Cardiac muscle cell (in vitro differentiated cells and primary cell): ENCODE measurements around the gene CACNA2D4. TPM values are rescaled to one million over a fixed set of nuclear protein-coding genes. Genes with fewer than 3 reads are reported as not detected.
"Not testable (repeated sequence)": the region's sequence is repeated elsewhere in the genome, so short reads cannot be mapped to it uniquely, and the experiment has no call there.

Experiments used
- DNase-seq, 2 donors: peaks; one replicate each; pipeline versions ENCODE4 v3.0.0 to v3.0.0-alpha.2; 2010 to 2017; ENCODE audit warnings: low read depth in 1 of 2, low spot score in 1 of 2
- H3K27ac ChIP-seq: fragments of 200-600 bp; sonication (generic); 2 replicates; pipeline ENCODE4 v1.5.1; 2016
- H3K27me3 ChIP-seq: fragments of 200-600 bp; sonication (generic); 2 replicates; pipeline ENCODE4 v1.6.0; 2016; ENCODE audit warnings: control low read depth
- H3K36me3 ChIP-seq: fragments of 200-600 bp; sonication (generic); 2 replicates; pipeline ENCODE4 v1.5.1; 2016; ENCODE audit warnings: control low read depth
- H3K4me1 ChIP-seq: fragments of 200-600 bp; sonication (generic); 2 replicates; pipeline ENCODE4 v1.8.1; 2017; ENCODE audit warnings: low read depth, mild to moderate bottlenecking, mixed run types
- H3K4me3 ChIP-seq: fragments of 200-600 bp; sonication (generic); 2 replicates; pipeline ENCODE4 v1.5.1; 2016; ENCODE audit warnings: mild to moderate bottlenecking
- H3K9me3 ChIP-seq: fragments of 200-600 bp; sonication (generic); 2 replicates; pipeline ENCODE4 v1.5.1; 2017; ENCODE audit warnings: low read depth, mild to moderate bottlenecking, control low read depth
- polyA plus RNA-seq: library from polyadenylated mRNA; unstranded; fragments of >200 nt; fragmentation: Nextera tagmentation; extraction: Ambion mirVana; gene quantifications from 2 replicates; pipeline ENCODE4 v1.2.1, GENCODE V29; 2016
- total RNA-seq: library from RNA; depleted of rRNA; stranded (reverse); fragments of >200 nt; gene quantifications from 2 replicates; pipeline ENCODE4 v1.2.3, GENCODE V29; 2016
- TF ChIP-seq, protein P1 (sequence below): IDR thresholded peaks from 2 replicates; pipeline ENCODE4 v1.5.1; 2012; ENCODE audit warnings: low read depth, mild to moderate bottlenecking, low read length

CACNA2D4 gene
- total and polyA plus RNA-seq, 2 experiments from 2014 or later = 0.39 to 1.3 TPM

DNA sequence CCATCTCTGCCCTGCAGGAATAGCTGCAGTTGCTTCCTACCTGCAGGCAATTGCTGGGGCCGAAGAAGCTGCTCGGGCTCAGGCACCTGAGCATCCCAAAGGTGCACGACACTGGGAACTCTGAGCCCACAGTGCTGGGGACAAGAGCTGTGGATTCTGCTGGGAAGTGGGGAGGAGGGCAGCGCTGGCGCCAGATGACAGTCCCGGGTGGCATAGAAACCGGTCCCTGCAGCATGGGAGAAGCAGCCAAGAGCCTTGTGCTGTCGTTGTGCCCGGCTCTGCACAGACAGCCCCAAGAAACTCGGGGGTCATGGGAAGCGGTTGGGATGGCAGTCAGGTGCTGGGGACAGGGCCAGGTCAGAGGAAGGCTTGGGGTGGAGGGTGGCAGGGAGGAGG, 97.6 kb downstream of the CACNA2D4 start:
- Histone ChIP-seq H3K4me1 (peaks cover 11% of the 10 kb centered on the region), H3K4me3 (no peak overlapping the region), H3K9me3 (no peaks in the 10 kb centered on the region), H3K27me3 (peaks cover 41% of the 10 kb centered on the region), H3K36me3 (no peaks in the 10 kb centered on the region), H3K27ac (no peak overlapping the region)
- TF ChIP-seq, protein P1, sequence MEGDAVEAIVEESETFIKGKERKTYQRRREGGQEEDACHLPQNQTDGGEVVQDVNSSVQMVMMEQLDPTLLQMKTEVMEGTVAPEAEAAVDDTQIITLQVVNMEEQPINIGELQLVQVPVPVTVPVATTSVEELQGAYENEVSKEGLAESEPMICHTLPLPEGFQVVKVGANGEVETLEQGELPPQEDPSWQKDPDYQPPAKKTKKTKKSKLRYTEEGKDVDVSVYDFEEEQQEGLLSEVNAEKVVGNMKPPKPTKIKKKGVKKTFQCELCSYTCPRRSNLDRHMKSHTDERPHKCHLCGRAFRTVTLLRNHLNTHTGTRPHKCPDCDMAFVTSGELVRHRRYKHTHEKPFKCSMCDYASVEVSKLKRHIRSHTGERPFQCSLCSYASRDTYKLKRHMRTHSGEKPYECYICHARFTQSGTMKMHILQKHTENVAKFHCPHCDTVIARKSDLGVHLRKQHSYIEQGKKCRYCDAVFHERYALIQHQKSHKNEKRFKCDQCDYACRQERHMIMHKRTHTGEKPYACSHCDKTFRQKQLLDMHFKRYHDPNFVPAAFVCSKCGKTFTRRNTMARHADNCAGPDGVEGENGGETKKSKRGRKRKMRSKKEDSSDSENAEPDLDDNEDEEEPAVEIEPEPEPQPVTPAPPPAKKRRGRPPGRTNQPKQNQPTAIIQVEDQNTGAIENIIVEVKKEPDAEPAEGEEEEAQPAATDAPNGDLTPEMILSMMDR = no peak
- no peak for DNase-seq

DNA sequence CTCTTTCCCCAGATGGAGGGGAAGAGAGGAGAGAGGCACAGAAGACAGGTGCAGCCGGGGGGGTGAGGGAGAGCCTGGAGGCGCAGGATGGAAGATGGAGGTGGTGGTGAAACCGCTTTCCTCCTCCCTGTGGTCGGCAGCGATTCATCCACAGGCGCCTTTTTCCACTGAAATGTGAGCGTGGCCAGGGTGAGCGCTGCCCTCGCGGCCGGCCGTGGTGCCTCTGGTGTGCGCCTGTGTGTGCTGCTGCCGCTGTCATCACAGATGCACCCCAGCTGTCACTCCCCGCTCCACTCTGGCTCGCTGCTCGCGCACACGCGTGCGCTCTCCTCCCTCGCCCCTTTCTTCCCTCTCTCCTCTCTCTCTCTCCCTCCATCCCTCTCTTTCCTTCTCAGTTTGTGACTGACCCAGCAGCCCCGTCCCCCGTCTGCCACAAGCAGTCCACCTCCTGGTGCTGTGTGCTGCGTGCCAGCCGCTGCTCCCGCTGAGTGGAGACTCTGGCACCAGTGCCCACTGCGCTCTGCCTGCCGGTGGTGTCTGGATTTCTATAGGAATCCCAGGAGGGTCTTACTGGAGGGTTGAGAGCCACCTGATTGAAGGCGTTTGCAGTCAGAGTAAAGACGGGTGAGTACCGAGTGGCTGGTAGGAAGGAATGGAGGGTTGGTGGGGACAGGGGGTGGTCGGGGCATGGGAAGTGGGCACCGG, 98.1 kb downstream of the CACNA2D4 start, which contains the start of gene LRTM2:
LRTM2 (plus strand) TSS at position 375 of the 705 bp plus-strand sequence. CDS start 7,584 bp downstream, outside the sequence.
- peaks cover 41% of the 10 kb centered on the region for H3K27me3 ChIP-seq
- no peaks in the 10 kb centered on the region for H3K36me3 ChIP-seq
- TF ChIP-seq, protein P1 = no peak
- no peak within 1 kb of the TSS for H3K27ac ChIP-seq
- no peak for DNase-seq
- H3K4me3 ChIP-seq = no peak within 1 kb of the TSS
- no peaks in the 10 kb centered on the region for H3K9me3 ChIP-seq
- H3K4me1 ChIP-seq = peaks cover 11% of the 10 kb centered on the region

DNA sequence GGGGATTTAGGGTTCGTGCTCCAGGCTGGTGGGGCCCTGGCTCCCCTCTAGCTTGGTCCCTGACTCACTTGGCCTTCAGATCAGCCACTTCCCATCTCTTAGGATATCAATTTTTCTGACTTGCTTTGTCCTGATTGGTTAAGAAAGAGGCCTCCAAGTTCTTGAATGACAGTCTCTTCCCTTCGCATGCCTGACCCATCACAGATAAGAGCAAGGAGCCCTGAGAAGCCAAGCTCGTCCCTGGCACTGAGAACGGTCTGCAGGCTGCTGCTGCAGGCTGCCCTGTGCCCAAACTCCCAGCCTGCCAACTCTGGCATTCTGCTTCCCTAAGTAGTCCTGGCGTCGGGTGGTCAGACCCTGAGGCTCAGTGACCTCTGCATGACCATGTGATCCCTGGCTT, 98.9 kb downstream of the CACNA2D4 start:
- no peaks in the 10 kb centered on the region for H3K36me3 ChIP-seq
- no peaks in the 10 kb centered on the region for H3K9me3 ChIP-seq
- no peak overlapping the region for H3K27ac ChIP-seq
- DNase-seq = no peak
- TF ChIP-seq, protein P1 = no peak
- no peak overlapping the region for H3K4me3 ChIP-seq
- H3K4me1 ChIP-seq = peaks cover 11% of the 10 kb centered on the region
- peaks cover 41% of the 10 kb centered on the region for H3K27me3 ChIP-seq

DNA sequence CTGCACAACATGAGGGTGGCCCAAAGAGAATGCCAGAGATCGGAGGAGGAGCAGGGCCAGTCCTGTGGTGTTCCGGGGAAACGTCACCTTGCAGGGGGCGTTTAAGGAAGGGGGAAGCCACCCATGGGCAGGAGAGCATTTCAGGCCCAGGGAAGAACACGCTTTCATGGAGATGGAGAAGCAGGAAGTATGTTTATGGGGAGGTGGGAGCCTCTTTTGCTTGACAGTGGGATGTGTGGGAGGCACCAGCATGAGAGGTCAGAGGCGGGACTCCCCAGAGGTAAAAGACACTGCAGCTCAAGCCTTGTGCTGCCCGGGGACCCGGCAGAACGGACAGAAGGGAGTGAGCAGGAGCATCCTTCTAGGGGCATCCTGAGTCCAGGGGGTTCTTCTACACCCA, 99.4 kb downstream of the CACNA2D4 start:
- H3K36me3 ChIP-seq = no peaks in the 10 kb centered on the region
- TF ChIP-seq, protein P1 = no peak
- no peak overlapping the region for H3K27ac ChIP-seq
- H3K9me3 ChIP-seq = no peaks in the 10 kb centered on the region
- DNase-seq = no peak
- no peak overlapping the region for H3K4me3 ChIP-seq
- peaks cover 41% of the 10 kb centered on the region for H3K27me3 ChIP-seq
- peaks cover 11% of the 10 kb centered on the region for H3K4me1 ChIP-seq

DNA sequence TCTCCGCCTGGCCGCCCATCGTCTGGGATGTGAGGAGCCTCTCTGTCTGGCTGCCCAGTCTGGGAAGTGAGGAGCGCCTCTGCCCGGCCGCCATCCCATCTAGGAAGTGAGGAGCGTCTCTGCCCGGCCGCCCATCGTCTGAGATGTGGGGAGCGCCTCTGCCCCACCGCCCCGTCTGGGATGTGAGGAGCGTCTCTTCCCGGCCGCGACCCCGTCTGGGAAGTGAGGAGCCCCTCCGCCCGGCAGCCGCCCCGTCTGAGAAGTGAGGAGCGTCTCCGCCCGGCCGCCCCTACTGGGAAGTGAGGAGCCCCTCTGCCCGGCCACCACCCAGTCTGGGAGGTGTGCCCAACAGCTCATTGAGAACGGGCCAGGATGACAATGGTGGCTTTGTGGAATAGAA, 100.5 kb downstream of the CACNA2D4 start:
- not testable (repeated sequence) for DNase-seq, H3K4me3 ChIP-seq, H3K36me3 ChIP-seq, H3K27ac ChIP-seq, H3K9me3 ChIP-seq
- H3K4me1 ChIP-seq = peaks cover 11% of the 10 kb centered on the region
- peaks cover 36% of the 10 kb centered on the region for H3K27me3 ChIP-seq

DNA sequence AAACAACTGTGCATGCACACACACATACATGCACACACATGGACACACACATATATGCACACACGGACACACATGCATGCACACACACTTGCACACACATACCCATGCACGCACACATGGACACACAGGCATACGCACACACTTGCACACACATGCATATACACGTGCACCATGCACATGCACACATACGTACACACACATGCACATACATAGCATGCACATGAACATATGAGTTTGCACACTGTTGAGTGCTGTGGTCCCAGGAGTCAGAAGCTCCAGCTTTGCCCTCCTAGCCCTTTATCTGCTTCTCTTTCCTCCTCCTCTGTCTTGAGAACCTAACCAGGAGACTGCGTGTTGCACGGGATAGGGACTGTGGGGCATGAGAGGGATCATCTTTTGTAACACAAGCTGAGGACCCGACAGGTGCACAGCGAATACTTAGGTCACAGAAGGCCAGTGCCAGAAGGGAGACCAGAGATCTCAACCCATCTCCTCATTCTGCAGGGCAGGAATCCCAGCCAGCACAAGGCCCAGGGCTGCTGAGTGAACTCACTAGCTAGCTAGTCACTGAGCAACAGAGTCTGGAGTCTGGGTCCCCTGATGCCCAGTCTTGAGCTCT, 101.6 kb downstream of the CACNA2D4 start:
- TF ChIP-seq, protein P1 = no peak
- Histone ChIP-seq H3K4me3 (no peak overlapping the region), H3K4me1 (peaks cover 11% of the 10 kb centered on the region), H3K27me3 (peaks cover 25% of the 10 kb centered on the region), H3K36me3 (no peaks in the 10 kb centered on the region), H3K9me3 (no peaks in the 10 kb centered on the region), H3K27ac (no peak overlapping the region)
- DNase-seq = no peak
